GM19351 (cell line): ENCODE measurements around the gene OBSL1.

Source experiments
- ATAC-seq: cut with Tn5 transposase; IDR thresholded peaks from one replicate; pipeline ENCODE4 v1.9.1; 2021; ENCODE audit warnings: mild to moderate bottlenecking, moderate library complexity; ENCODE audit not compliant: unreplicated experiment

Gene OBSL1

DNA sequence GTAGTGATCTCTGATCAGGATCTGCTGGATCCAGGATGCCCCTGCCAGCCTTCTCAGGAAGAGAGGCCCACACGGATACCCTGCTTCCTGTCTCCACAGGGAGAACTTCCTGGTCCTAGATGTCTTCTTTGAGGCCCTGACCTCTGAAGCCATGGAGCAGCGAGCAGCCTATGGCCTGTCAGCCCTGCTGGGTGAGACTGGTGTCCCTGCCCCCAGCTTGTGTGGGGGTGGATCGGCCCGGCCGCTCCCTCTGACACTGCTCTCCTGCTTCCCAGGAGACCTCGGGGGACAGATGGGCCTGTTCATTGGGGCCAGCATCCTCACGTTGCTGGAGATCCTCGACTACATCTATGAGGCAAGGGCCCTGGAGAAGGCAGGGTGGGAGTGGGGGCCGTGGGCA lies 34.4 kb downstream of the OBSL1 start:
- ATAC-seq = no peak

DNA sequence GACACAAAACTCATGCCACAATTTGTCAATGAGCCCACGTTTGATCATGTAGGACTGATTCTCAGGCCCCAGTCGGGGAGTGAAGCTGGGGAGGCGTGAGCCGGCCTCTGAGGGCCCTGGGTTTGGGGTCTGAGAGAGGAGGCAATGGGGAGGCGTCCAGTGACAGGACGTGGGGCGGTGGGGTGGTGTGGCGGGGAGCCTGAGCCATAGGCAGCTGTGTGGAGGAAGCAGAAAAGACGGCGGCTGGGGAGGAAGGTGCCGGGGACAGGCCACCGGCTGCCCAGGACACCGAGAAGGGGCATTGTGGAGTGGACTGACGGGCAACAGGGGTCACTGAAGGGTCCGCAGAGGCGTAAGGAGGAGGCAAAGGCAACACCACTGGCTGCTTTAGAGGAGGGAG lies 34.9 kb downstream of the OBSL1 start:
- ATAC-seq = no peak

DNA sequence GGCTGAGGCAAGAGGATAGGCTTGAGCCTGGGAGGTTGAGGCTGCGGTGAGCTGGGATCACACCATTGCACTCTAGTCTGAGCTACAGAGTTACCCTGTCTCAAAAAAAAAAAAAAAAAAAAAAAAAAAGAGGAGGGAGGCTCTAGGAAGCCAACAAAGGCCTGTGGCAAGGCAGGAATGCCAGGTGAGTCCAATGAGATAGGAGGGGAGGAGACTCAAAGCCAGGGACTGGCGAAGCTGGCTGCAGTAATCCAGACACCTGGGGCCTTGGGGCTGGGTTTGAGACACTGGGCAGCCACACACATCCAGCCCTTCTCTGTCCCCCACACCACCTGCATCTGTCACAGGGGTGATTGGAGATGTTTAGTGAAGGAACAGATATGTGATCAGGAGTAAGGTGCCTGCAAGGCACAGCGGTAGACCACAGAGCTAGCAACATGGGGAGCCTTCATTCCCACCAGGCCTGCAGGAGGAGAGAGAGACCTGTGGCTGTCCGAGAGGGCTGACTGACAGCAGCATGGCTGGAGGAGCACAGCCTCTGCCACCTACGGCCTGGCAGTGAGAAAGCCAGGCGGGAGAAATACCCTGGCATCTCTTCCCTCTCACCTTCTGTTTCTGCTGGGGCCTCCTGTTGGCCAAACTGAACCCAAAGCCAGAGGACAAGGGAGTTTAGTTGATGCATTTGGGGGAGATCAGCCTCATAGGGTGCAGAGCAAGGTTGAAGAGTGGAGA lies 37.2 kb downstream of the OBSL1 start:
- ATAC-seq = no peak

DNA sequence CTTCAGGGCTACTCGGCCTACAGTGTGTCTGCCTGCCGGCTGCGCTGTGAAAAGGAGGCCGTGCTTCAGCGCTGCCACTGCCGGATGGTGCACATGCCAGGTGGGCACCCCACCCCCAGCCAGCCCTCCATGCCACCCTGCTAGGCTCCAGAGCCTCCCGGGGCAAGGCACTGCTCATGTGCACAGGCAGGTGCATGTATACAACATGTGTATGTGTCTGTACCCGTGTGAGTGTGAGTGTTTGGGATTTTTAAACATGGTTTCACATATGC lies 39.0 kb downstream of the OBSL1 start:
- no peak for ATAC-seq

DNA sequence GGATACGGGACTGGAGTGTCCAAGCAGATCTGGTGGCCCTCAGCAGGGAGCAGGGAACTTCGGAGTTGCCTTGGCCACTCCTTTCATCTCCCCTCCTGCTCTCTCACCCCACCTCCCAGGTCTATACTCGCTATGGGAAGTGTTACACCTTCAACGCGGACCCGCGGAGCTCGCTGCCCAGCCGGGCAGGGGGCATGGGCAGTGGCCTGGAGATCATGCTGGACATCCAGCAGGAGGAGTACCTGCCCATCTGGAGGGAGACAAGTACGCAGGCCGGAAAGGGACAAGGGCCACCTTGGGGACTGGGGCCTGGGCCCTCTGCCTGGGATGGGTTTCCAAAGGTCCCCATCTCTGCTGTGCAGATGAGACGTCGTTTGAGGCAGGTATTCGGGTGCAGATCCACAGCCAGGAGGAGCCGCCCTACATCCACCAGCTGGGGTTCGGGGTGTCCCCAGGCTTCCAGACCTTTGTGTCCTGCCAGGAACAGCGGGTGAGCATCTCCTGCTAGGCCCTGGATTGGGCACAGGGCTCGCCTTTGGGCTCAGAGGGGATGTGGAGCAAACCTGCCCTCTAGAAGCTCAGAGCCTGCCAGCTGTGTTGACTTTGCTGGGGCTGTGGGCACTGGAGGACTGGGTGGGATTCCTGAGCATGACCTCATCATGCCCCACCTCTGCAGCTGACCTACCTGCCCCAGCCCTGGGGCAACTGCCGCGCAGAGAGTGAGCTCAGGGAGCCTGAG lies 39.5 kb downstream of the OBSL1 start:
- no peak for ATAC-seq

DNA sequence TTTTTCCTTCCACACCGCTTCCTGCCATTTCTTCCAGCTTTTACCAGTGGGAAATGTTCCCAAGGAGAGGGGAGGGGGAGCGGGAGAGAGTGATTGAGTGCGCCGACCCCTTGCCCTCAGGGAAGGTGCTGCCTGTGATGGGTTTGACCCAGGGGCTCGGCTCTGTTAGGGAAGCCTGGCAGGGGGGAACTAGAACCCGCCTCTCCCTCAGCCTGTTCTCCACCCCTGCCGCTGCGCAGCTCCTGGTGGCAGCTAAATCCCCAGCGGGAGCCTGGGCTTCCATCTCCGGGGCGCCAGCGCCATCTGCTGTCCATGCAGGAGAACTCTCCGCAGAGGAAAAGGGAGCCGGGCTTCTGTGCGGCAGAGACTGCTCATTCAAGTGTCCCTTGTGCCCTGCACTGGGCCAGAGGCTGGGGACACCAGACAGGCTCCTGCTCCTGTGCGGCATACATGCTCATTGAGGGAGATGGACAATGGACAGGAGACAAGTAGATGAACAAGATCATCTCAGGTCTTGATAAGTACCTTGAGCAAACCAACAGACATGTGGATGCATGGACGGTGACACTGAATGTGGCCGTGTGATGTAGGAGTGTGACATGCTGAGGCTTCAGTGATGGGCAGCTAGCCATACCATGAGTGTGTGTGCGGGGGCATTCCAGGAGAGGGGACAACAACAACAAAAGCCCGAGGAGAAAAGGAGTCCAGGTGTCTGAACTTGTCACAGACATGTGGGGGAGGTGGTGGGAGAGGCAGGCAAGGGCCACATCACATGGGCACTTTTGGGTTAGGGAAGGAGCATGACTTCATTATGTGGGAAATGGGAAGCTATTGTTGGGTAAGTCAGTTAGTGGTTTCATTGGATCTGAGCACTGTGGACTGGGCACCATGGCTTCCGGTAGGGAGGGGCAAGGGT lies 41.0 kb downstream of the OBSL1 start:
- peak; percentile 86 for ATAC-seq

DNA sequence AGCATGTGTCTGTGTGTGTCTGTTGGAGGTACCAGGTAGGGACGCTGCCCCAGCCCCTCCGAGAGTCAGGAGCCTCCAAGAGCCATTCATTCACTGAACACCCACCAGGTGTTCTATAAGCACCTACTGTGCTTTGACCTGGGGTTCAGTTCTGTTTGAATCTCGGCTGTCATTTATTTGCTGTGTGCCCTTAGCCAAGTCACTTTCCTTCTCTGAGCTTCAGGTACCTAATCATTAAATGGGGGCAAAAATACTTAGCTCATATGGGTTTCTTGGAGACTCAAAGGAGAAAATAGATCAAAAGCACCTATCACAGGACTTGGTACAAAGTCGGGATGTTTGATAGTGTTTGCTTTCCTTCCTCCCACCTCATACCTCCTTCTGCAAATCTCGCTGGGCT lies 43.9 kb downstream of the OBSL1 start:
- ATAC-seq = no peak

DNA sequence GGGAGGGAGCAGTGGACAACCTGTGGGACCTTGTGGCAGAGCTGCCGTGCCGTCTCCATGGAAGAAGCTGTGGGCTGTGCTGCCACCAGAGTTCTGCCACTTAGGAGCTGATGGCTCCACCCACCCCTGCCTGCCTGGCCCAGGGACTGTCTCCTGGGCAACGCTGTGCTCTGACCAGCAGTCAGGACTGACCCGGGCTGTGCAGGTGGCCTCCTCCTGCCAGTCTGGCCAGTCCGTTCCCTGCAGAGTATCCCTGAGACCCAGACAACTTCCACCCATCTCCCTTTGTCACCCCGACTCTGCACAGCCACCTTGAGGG lies 44.3 kb downstream of the OBSL1 start:
- ATAC-seq = no peak

DNA sequence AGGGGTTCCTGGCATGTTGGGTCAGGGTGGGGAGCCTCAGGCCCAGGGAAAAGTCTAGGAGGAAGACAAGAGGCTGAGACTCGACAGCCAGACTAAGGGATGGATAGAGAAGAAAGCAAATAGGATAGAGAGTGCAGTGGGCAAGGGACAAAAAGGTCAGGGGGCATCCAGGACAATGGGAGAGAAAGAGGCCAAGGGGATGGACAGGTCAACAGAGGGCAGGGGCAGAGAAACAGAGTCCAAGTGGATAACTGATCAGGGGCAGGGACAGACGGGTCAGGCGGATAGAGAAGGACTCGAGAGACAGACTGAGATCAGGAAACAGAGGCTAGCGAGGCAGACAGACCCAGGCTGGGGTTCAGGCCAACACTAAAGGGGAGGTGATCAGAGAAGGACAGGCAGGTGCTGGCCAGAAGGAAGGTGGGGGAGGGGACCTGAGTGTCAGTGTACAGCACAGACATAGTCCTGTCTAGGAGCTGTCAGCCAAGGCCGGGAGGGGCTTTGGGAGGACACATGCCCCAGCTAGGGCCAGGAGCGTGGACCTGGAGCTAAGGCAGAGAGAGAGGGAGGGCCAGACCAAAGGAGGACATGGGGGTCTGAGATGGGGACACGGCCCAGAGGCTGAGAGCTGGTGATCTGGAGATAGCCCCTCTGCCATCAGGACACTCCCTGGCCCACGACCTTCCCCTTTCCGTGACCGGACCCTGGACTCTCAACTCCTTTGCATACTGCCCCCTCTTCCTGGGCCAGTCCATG lies 44.8 kb downstream of the OBSL1 start:
- ATAC-seq = no peak

DNA sequence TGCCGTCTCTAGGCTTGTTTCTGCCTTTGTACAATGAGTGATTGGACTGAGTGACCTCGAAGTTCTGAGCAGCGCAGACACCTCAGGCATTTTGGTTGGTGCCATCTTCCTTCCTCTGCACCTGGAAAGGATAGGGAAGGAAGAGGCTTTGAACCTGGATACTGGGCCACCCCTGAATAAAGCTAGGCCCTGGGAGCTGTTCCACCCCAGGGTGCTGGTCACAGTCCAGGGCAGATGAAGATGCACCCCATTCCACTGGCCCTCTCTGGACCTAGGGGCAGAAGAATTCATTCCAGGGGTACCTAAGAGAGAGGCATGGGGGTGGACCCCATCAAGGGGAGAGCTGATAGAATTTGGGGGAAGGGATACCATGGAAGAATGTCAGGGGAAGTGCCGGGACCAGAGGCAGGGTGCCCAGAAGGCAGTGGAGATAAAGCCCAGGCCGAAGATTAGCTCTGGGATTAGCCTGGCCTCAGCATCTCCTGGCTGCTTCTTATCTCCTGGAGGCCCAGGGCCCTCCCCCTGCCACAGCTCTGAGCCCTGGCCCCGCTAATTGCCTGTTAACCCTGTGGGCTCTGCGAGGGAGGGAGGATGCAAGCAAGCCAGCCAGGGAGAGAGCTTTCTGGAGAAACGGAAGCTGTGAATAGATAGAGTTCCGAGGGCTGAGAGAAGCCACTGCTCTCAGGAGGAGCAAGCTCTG lies 45.7 kb downstream of the OBSL1 start:
- no peak for ATAC-seq

DNA sequence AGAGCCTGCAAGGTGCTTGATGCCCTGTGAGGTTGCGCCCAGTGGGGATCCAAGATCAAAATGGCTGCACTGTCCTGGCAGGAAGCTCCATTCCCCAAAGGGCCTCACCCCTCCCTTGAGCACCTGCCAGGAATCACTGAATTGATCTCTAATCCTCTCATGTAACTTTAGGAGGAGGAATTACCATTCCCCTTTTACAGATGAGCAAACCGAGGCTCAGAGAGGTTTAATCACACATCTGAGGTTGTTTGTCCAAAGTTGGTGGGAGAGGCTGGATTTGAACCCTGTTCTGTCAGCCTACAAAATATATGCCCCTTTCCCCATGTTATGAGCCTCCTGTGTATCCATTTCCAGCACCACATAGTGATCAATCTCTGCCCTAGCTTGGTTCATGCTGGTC lies 46.5 kb downstream of the OBSL1 start:
- no peak for ATAC-seq

DNA sequence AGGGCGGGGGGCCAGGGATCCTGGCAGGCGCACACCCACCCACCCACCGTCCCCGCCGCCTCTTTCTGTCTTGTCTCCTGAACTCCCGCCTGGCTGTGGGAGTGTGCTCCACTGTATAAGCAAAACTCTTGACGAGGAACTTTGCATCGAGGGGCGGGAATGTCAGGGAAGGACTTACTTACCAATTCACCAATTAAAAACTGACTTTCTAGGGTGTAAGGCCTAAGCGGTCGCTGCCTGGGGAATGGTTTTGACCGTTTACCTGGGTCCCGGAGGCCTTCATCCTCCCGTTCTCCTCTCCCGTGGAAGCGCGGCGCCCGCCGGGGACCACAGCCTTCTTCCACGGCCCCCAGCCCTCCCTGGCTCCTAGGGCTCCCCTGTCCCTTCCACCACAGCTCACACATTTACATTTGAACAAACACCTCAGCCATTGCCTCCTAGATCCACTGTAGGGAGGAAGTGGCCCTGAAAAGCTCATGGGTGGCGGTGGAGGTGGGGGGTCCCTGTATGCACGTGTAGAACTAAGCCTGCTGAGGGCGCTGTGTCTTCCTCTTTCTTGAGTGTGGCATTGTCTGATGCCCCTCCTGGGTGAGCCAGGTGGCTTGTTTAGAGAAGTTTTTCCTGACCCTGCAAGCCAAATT lies 48.2 kb downstream of the OBSL1 start:
- ATAC-seq = no peak

DNA sequence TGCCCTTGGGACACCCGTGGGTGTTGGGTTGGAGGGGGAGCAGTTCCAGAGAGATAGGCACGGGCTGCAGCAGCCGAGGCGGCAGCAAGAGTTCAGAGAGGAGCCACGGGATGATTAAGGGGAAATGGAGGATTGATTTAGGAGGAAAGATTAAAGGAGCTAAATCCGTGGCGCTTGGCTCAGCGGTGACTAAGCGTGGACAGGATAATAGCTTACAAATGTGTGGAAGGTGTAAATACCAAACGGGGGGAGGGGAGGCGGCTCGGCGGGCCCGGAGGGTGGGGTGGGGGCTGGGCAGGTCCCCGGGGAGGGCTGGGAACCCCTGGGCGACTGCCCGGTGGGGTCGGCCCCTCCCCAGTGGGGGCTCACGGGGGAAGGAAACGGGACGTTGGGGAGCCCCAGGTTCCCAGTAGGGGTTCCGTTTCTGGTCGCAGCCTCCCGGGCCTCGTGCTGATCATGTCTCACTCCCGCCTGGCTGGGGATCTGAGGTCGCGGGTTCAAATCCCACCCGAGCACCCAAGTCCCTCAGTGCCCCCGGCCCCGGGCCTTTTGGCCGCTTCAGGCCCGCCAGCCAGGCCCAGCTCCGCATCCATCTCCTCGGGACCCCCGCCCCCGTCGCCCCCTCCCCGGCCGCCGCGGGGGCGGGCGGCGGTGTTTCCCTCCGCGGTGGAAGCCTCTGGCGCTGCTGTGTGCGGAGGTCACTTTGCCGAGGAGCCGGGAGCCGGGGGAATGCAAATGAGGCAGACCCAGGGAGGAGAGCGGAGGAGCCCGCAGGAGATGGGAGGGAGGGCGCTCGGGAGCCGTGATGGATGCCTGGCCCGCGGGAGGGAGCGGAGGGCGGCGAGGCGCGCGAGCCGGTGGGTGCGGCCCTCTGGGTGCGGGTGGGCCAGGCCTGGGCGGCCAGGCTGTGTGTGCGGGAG lies 49.0 kb downstream of the OBSL1 start:
- no peak for ATAC-seq

DNA sequence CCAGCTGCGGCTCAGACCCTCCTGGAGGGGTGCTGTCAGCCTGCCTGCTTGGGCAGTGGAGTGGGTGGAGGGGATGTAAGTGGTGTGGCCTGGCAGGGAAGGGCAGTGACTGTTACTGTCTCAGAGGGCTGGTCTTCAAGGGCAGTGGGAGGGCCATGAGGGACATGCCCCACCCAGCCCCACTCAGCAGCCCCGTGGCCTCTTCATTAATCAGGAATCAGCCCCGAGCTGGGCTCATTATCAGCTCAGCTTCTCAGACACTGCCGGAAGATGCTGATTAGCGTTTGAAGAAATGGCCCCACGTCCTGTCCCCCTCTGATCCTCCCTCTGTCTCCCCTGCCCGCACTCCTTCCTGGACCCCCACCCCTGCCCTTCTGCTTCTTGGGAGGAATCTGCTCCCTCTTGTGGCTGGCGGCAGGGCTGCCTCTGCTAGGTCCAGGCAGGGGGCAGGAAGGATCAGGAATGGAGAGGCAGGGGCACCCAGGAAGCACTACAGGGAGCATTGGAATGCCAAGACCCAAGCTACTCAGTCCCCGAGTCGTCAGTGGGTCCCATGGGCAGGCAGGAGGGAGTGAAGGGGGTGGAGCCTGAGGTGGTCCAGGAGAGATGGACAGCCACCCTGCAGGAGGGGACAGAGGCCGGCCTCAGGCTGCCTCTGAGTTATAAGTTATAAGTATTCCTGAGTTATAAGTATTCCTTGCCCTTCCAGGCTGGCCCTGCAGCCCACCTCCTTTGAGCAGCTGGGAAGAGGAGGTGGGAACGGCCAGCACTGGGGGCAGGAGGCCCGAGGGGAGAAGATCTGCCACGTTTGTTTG lies 50.1 kb downstream of the OBSL1 start:
- no peak for ATAC-seq

DNA sequence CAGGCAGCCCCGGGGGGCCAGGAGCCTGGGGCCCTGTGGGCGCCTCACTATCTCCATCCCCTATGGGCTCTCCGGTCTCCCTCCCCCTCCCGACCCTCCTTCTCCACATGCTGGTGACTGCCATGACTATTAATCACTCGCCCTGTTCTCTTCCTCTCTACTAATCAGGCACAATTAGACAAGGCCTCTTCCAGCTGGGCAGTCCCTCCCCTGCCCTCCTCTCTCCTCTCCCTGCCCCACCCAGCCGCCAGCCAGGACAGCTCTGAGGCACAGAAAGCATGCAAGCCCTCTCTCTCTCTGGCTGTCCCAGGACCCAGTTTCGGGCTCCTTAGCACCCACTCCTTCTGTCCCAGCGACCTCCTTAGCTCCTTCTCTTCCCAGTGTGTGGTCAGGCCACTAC lies 51.3 kb downstream of the OBSL1 start:
- no peak for ATAC-seq

DNA sequence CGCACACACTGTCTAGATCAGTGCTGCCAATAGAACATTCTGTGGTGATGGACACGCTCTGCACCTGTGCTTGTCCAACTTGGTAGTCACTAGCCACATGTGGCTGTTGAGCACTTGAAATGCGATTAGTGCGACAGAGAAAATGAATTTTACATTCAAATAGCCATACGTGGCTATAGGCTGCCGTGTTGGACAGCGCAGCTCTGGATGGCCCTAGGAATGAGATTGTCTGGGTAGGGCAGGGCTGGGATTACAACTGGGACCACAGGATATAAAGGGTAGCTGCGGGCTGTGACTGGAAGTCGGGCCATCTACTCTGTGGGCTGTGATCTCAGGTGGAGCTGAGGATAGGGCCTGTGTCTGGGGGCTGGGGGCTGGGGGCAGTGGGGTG lies 51.8 kb downstream of the OBSL1 start:
- ATAC-seq = no peak

DNA sequence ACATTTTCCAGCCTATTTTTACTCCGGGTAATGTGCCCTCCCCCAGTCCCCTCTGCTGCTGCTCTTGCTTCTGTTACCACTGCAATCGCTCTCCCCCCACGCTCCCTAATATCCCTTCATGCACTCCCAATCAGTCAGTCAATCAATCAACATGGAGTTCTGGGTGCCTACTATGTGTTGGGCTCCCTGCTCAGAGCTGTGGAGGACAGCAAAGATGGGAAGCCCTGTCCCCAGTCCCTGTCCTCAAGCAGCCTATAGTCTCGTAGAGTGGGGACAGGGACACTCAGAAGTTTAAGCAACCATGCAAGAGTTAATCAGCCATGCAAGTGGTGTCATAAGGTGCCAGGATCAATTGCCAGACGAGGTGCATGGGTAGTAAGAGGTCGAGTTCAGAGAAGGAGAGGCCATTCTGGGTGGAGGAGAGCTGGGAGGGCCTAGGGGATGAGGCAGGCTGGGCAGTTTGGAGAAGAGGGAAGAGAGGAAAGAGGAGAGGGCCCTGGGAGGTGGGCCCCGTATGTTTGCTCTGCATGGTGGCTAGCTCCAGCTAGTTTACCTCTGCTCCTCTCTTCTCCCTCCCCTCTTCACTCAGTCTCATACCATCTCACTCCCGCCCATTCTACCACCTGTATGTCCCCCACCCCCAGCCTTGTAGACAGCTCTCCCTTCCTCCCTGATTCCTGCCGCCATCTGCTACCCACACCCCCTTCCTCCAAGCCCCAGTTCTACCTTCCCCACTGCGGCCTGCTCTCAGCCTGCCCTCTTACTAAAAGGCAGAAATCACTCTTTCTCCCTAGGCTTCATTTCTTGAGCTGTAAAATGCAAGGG lies 53.2 kb downstream of the OBSL1 start:
- no peak for ATAC-seq
